H1 (cell line): ENCODE data around the gene TBC1D22B. TPM values are rescaled to one million over a fixed set of nuclear protein-coding genes. Genes with fewer than 3 reads are reported as not detected.

Experiments used
- CTCF ChIA-PET: fragments of 300-600 bp; sonication (Branson Sonifier 250); formaldehyde crosslinking; loops from one replicate; lab custom pipeline; 2021; ENCODE audit not compliant: partially characterized antibody; lab: Charles Lee
- POLR2A ChIA-PET: fragments of 300-600 bp; sonication (Branson Sonifier 250); formaldehyde crosslinking; loops from one replicate; lab custom pipeline; 2021; ENCODE audit warnings: inconsistent platforms; ENCODE audit not compliant: partially characterized antibody; lab: Charles Lee
- DNase-seq, 2 experiments: peaks; one replicate each; pipeline versions ENCODE4 v3.0.0 to v3.0.0-alpha.2; 2010 to 2022; ENCODE audit warnings: low spot score in 2 of 2, low read depth in 1 of 2, mixed read lengths in 1 of 2
- FAIRE-seq: peaks from 2 replicates; lab custom pipeline; 2011; peaks lifted over from hg19 to GRCh38; lab: Jason Lieb, UNC
- H2AFZ ChIP-seq: 2 replicates; pipeline ENCODE4 v1.8.1; 2012; ENCODE audit warnings: low read length, inconsistent platforms
- H2AK5ac ChIP-seq: 2 replicates; pipeline ENCODE4 v1.6.1; 2013; ENCODE audit warnings: low read depth, low read length
- H2BK120ac ChIP-seq: replicated peaks from 2 replicates; pipeline ENCODE3; 2013; ENCODE audit warnings: low read depth, low read length, inconsistent platforms
- H2BK12ac ChIP-seq: 2 replicates; pipeline ENCODE4 v1.6.1; 2013; ENCODE audit warnings: low read depth, low read length
- H2BK15ac ChIP-seq: 2 replicates; pipeline ENCODE4 v1.6.1; 2013; ENCODE audit warnings: low read length
- H2BK20ac ChIP-seq: 2 replicates; pipeline ENCODE4 v1.6.1; 2013; ENCODE audit warnings: low read length
- H2BK5ac ChIP-seq: 2 replicates; pipeline ENCODE4 v1.6.1; 2013; ENCODE audit warnings: low read depth, low read length
- H3K14ac ChIP-seq: 2 replicates; pipeline ENCODE4 v1.6.1; 2013; ENCODE audit warnings: inconsistent platforms; ENCODE audit not compliant: insufficient read length
- H3K18ac ChIP-seq: 2 replicates; pipeline ENCODE4 v1.6.1; 2013; ENCODE audit warnings: low read length; ENCODE audit errors: extremely low read depth
- H3K23ac ChIP-seq: 2 replicates; pipeline ENCODE4 v1.6.1; 2013; ENCODE audit warnings: inconsistent platforms; ENCODE audit not compliant: insufficient read length
- H3K23me2 ChIP-seq: 2 replicates; pipeline ENCODE4 v1.6.1; 2013; ENCODE audit warnings: low read depth, low read length
- H3K27ac ChIP-seq: 2 replicates; pipeline ENCODE4 v1.6.1; 2011; ENCODE audit warnings: low read depth, low read length, inconsistent platforms
- H3K27me3 ChIP-seq, 4 experiments: replicated peaks in 1 of 4; 1 replicate in 1 of 4; 2 replicates in 3 of 4; pipeline versions ENCODE4 v1.6.1 to v1.8.1; 2011 to 2013; ENCODE audit warnings: low read length in 3 of 4, mild to moderate bottlenecking in 3 of 4, inconsistent platforms in 2 of 4, mixed read lengths in 2 of 4, moderate library complexity in 1 of 4; ENCODE audit not compliant: control insufficient read depth in 3 of 4, insufficient read depth in 3 of 4; ENCODE audit errors: extremely low read depth in 1 of 4
- H3K36me3 ChIP-seq, 4 experiments: 2 replicates each; pipeline versions ENCODE4 v1.6.1 to v1.8.1; 2011 to 2013; ENCODE audit warnings: mild to moderate bottlenecking in 4 of 4, low read length in 3 of 4, moderate library complexity in 2 of 4, control low read depth in 1 of 4, inconsistent platforms in 1 of 4; ENCODE audit not compliant: insufficient read depth in 4 of 4, control insufficient read depth in 2 of 4
- H3K4ac ChIP-seq: replicated peaks from 2 replicates; pipeline ENCODE3; 2013; ENCODE audit warnings: low read length, low read depth, mixed read lengths, inconsistent platforms; ENCODE audit not compliant: insufficient read length
- H3K4me1 ChIP-seq, 4 experiments: replicated peaks in 1 of 4; 1 replicate in 1 of 4; 2 replicates in 3 of 4; pipeline versions ENCODE4 v1.6.1 to v1.8.1; 2011 to 2013; ENCODE audit warnings: low read length in 3 of 4, inconsistent platforms in 2 of 4, mixed read lengths in 1 of 4; ENCODE audit not compliant: insufficient read depth in 4 of 4, control insufficient read depth in 3 of 4
- H3K4me2 ChIP-seq, 2 experiments: 2 replicates each; pipeline versions ENCODE4 v1.6.1 to v1.8.1; 2011 to 2013; ENCODE audit warnings: low read depth in 2 of 2, low read length in 2 of 2, control low read depth in 1 of 2, inconsistent platforms in 1 of 2, mild to moderate bottlenecking in 1 of 2; ENCODE audit not compliant: insufficient read depth in 1 of 2
- H3K4me3 ChIP-seq, 4 experiments: fragments of 200-600, 300-600 bp in 1 of 4; sonication (generic), shearing (Covaris generic), sonication (Bioruptor Twin) in 1 of 4; 2 replicates each; pipeline versions ENCODE4 v1.5.1 to v1.8.1; 2011 to 2016; ENCODE audit warnings: low read length in 4 of 4, low read depth in 3 of 4, control low read depth in 2 of 4, inconsistent platforms in 2 of 4, mild to moderate bottlenecking in 2 of 4, mixed read lengths in 1 of 4, moderate library complexity in 1 of 4; ENCODE audit not compliant: insufficient read depth in 2 of 4; ENCODE audit errors: extremely low read depth in 1 of 4
- H3K56ac ChIP-seq: replicated peaks from 2 replicates; pipeline ENCODE3; 2013; ENCODE audit warnings: low read depth, mild to moderate bottlenecking, mixed read lengths, low read length, inconsistent platforms; ENCODE audit not compliant: insufficient read length
- H3K79me1 ChIP-seq: 2 replicates; pipeline ENCODE4 v1.6.1; 2013; ENCODE audit warnings: low read depth, low read length, control low read depth
- H3K79me2 ChIP-seq, 2 experiments: 2 replicates each; pipeline versions ENCODE4 v1.6.1 to v1.8.1; 2012 to 2013; ENCODE audit warnings: low read length in 2 of 2, mild to moderate bottlenecking in 2 of 2, inconsistent platforms in 1 of 2; ENCODE audit not compliant: insufficient read depth in 2 of 2, control insufficient read depth in 1 of 2
- H3K9ac ChIP-seq, 4 experiments: replicated peaks in 1 of 4; 1 replicate in 1 of 4; 2 replicates in 3 of 4; pipeline versions ENCODE4 v1.6.1 to v1.8.1; 2011 to 2013; ENCODE audit warnings: low read depth in 3 of 4, low read length in 3 of 4, control low read depth in 2 of 4, mild to moderate bottlenecking in 2 of 4, moderate library complexity in 2 of 4, inconsistent platforms in 1 of 4; ENCODE audit errors: extremely low read depth in 1 of 4
- H3K9me3 ChIP-seq, 2 experiments: 2 replicates each; pipeline versions ENCODE4 v1.6.1 to v1.8.1; 2012 to 2013; ENCODE audit warnings: mild to moderate bottlenecking in 2 of 2, moderate library complexity in 2 of 2, control low read depth in 1 of 2, inconsistent platforms in 1 of 2, low read depth in 1 of 2, low read length in 1 of 2, mixed read lengths in 1 of 2; ENCODE audit not compliant: insufficient read depth in 2 of 2
- H4K20me1 ChIP-seq, 2 experiments: replicated peaks in 1 of 2; 2 replicates each; pipeline versions ENCODE3 to v1.8.1; 2011 to 2013; ENCODE audit warnings: inconsistent platforms in 2 of 2, low read length in 2 of 2, mild to moderate bottlenecking in 1 of 2; ENCODE audit not compliant: insufficient read depth in 2 of 2, control insufficient read depth in 1 of 2
- H4K5ac ChIP-seq: 2 replicates; pipeline ENCODE4 v1.6.1; 2013; ENCODE audit warnings: low read length, low read depth, mixed read lengths, inconsistent platforms; ENCODE audit not compliant: insufficient read length
- H4K8ac ChIP-seq: 2 replicates; pipeline ENCODE4 v1.8.0; 2013; ENCODE audit warnings: mild to moderate bottlenecking, moderate library complexity, low read length, inconsistent platforms; ENCODE audit not compliant: insufficient read depth; ENCODE audit errors: extremely low read depth
- H4K91ac ChIP-seq: replicated peaks from 2 replicates; pipeline ENCODE3; 2013; ENCODE audit warnings: low read length, mixed read lengths, inconsistent platforms; ENCODE audit not compliant: insufficient read length
- FOSL1 ChIP-seq: IDR thresholded peaks from 2 replicates; pipeline ENCODE4 v1.6.1; 2011; ENCODE audit warnings: mild to moderate bottlenecking, low read depth, low read length, moderate library complexity; ENCODE audit not compliant: insufficient read depth
- HDAC6 ChIP-seq: IDR thresholded peaks from one replicate; pipeline ENCODE4 v1.7.1; 2012; ENCODE audit warnings: low read depth, mild to moderate bottlenecking, inconsistent platforms, low read length, moderate library complexity
- NANOG ChIP-seq: IDR thresholded peaks from 2 replicates; pipeline ENCODE4 v1.6.1; 2011; ENCODE audit warnings: low read length, low read depth, mild to moderate bottlenecking, inconsistent platforms; ENCODE audit not compliant: insufficient read depth, poor library complexity, severe bottlenecking
- POLR2AphosphoS5 ChIP-seq: IDR thresholded peaks from 2 replicates; pipeline ENCODE4 v1.6.1; 2011; ENCODE audit warnings: low read depth, low read length
- RNF2 ChIP-seq: fragments of 200-900, 300-1000 bp; sonication (generic); IDR thresholded peaks from 2 replicates; pipeline ENCODE4 v1.7.1; 2016; ENCODE audit warnings: borderline replicate concordance, low read depth, mild to moderate bottlenecking, antibody characterized with exemption, low read length; ENCODE audit not compliant: poor library complexity, severe bottlenecking; ENCODE audit errors: missing control alignments
- RXRA ChIP-seq: IDR thresholded peaks from 2 replicates; pipeline ENCODE4 v1.6.1; 2011; ENCODE audit warnings: low read depth, mild to moderate bottlenecking, low read length, moderate library complexity; ENCODE audit not compliant: insufficient read depth
- SIN3A ChIP-seq, 2 experiments: IDR thresholded peaks in 1 of 2; conservative IDR thresholded peaks in 1 of 2; 2 replicates each; pipeline ENCODE4 v1.6.1; 2011 to 2012; ENCODE audit warnings: low read length in 2 of 2, improper control_type of control experiment in 1 of 2, low read depth in 1 of 2, mild to moderate bottlenecking in 1 of 2
- SIRT6 ChIP-seq: IDR thresholded peaks from one replicate; pipeline ENCODE4 v1.7.1; 2012; ENCODE audit warnings: low read length, inconsistent platforms
- TBP ChIP-seq: IDR thresholded peaks from 2 replicates; pipeline ENCODE4 v1.6.1; 2011; ENCODE audit warnings: low read depth, low read length, improper control_type of control experiment
- USF2 ChIP-seq: IDR thresholded peaks from 2 replicates; pipeline ENCODE4 v1.6.1; 2011; ENCODE audit warnings: low read length, improper control_type of control experiment
- ZNF274 ChIP-seq: IDR thresholded peaks from 2 replicates; pipeline ENCODE4 v1.7.0; 2012; ENCODE audit warnings: low read length, borderline replicate concordance; ENCODE audit errors: extremely low read depth
- WGBS, 2 experiments: shearing (Covaris generic) in 1 of 2; methylation state at CpG; one replicate each; pipeline versions ENCODE4 v1.1.6 to v1.1.7; 2013 to 2015; ENCODE audit warnings: low lambda C conversion rate in 2 of 2, mixed read lengths in 2 of 2, inconsistent platforms in 1 of 2, low coverage in 1 of 2, missing lambda C conversion rate in 1 of 2; ENCODE audit not compliant: insufficient replicate concordance in 2 of 2, insufficient coverage in 1 of 2, insufficient read length in 1 of 2; ENCODE audit errors: extremely low coverage in 1 of 2, missing lambda C conversion rate in 1 of 2; 5-methylcytosine and 5-hydroxymethylcytosine counted together
- polyA plus RNA-seq, 7 experiments: library from polyadenylated mRNA; depleted of rRNA in 3 of 7; stranded (reverse) in 5 of 7; unstranded in 2 of 7; fragments of >200 nt in 5 of 7; fragments of 200-250 nt in 2 of 7; gene quantifications; 1 replicate in 5 of 7; 2 replicates in 1 of 7; 4 replicates in 1 of 7; pipeline versions ENCODE4 v1.2.1 to v1.2.3, GENCODE V29; 2011 to 2013; ENCODE audit warnings: missing spikeins in 2 of 7, mixed read lengths in 2 of 7
- total RNA-seq: library from RNA; stranded (reverse); fragmentation: NEBNext Ultra II Directional; extraction: Animal tissue kit (Norgen Biotek cat#: 25700); gene quantifications from 2 replicates; pipeline ENCODE4 v1.2.1, GENCODE V29; 2021
- TF ChIP-seq, protein P1 (sequence below): IDR thresholded peaks from 2 replicates; pipeline ENCODE4 v1.6.1; 2012; ENCODE audit warnings: inconsistent platforms

Gene TBC1D22B
- total and polyA plus RNA-seq, 2 of the 8 experiments (the other 6 are each of a cell fraction or from before 2014, with no cell fraction given): 10.1 to 17.4 TPM

DNA sequence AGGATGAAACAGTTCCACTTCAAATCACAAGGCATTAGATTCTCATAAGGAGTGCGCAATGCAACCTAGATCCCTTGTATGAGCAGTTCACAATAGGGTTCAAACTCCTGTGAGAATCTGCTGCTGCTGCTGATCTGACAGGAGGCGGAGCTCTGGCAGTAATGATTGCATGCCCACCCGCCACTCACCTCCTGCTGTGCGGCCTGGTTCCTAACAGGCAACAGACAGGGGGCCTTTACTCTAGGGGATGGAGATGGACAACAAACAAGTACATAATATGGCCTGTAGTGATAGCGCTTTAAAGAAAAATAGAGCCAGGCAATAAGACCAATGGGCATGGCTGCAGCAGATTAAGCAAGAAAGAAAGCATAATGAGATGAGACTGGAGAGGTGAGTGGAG, 2.7 kb upstream of the TBC1D22B start:
- no peaks in the 10 kb centered on the region for H3K36me3 ChIP-seq
- no peaks in the 10 kb centered on the region for H3K9me3 ChIP-seq
- no peaks in the 10 kb centered on the region for H3K27me3 ChIP-seq
- no peak overlapping the region for H2BK15ac ChIP-seq
- no peak for DNase-seq
- H3K23me2 ChIP-seq: peaks cover 8% of the 10 kb centered on the region
- no peak overlapping the region for H3K4me2 ChIP-seq
- H2BK120ac ChIP-seq: no peak overlapping the region
- no peak overlapping the region for H4K8ac ChIP-seq
- no peak overlapping the region for H3K27ac ChIP-seq
- FAIRE-seq: no peak
- no peak overlapping the region for H3K14ac ChIP-seq
- no peaks in the 10 kb centered on the region for H4K20me1 ChIP-seq
- no peak overlapping the region for H3K4me3 ChIP-seq
- no peak overlapping the region for H2BK12ac ChIP-seq
- H2BK5ac ChIP-seq: no peak overlapping the region
- no peak for TF ChIP-seq SIRT6
- TF ChIP-seq USF2: no peak
- TF ChIP-seq HDAC6: no peak
- no peak for TF ChIP-seq NANOG
- TF ChIP-seq FOSL1: no peak
- no peak for TF ChIP-seq RNF2
- TF ChIP-seq, protein P1, sequence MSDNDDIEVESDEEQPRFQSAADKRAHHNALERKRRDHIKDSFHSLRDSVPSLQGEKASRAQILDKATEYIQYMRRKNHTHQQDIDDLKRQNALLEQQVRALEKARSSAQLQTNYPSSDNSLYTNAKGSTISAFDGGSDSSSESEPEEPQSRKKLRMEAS: no peak
- TF ChIP-seq POLR2AphosphoS5: no peak
- TF ChIP-seq TBP: no peak
- TF ChIP-seq RXRA: no peak
- no peak for TF ChIP-seq ZNF274
- TF ChIP-seq SIN3A (conservative IDR thresholded peaks at IDR 0.05 in 1 of 2, IDR thresholded peaks at IDR 0.05 in 1 of 2; ENCODE audit: low read depth in 1 of 2, low read length in 2 of 2): no peak
- TF ChIP-seq, all 59 proteins: peak for 0
- peaks cover 0 to 4% (median 3%) of the 10 kb centered on the region in 4 experiments; a peak in 3 of 7 replicates for H3K4me1 ChIP-seq
- POLR2A ChIA-PET: no interaction called here
- CTCF ChIA-PET: interaction anchor here (0.7 to 1.1 kb wide), 3 partner anchors 15 to 84 kb away, joined by 3 to 5 read pairs (median 3); no protein-coding TSS in a partner anchor
- H3K79me1 ChIP-seq: no peaks in the 10 kb centered on the region
- no peak overlapping the region for H4K5ac ChIP-seq
- no peak overlapping the region for H2AK5ac ChIP-seq
- H3K4ac ChIP-seq: no peak overlapping the region
- H3K18ac ChIP-seq: no peak overlapping the region
- 67% methylated on average over 5 of the region's 5 CpGs; no CpG with 5 or more reads in 1 of the 2 experiments for WGBS, 2 experiments
- H3K9ac ChIP-seq: no peak overlapping the region
- peaks cover 0 to 18% of the 10 kb centered on the region in 2 experiments; a peak in 2 of 4 replicates for H3K79me2 ChIP-seq
- H3K23ac ChIP-seq: no peak overlapping the region
- no peak overlapping the region for H2AFZ ChIP-seq
- H2BK20ac ChIP-seq: no peak overlapping the region
- no peak overlapping the region for H4K91ac ChIP-seq
- no peak overlapping the region for H3K56ac ChIP-seq
